CD4-positive, alpha-beta T cell treated with Interleukin-21 for 1 hour (primary cell): ENCODE measurements around the gene NLRP5.
A peak's percentile ranks its signal among the peaks of the same experiment; 100 is the strongest.
"Not testable (repeated sequence)": the region's sequence is repeated elsewhere in the genome, so short reads cannot be mapped to it uniquely, and the experiment has no call there.

Experiments used
- DNase-seq: peaks from one replicate; pipeline ENCODE4 v3.0.0-alpha.2; 2020

The NLRP5 gene

GRCh38 chr19:55986487-55986886 is at the start of gene NLRP5:
Gene NLRP5 (plus strand): TSS chr19:55986775.
- no peak for DNase-seq

- DNase-seq: no peak
Observed at GRCh38 chr19:55939206-55939605, 47.4 kb upstream of the NLRP5 start.

GRCh38 chr19:55940306-55940705 is 46.3 kb upstream of the NLRP5 start:
- DNase-seq: no peak

GRCh38 chr19:55947532-55947931 is 39.0 kb upstream of the NLRP5 start, which contains the start of gene NLRP8:
Gene NLRP8 (plus strand): TSS chr19:55947832.
- no peak for DNase-seq

- not testable (repeated sequence) for DNase-seq
Observed at GRCh38 chr19:55950566-55950965, 36.0 kb upstream of the NLRP5 start.

- DNase-seq: no peak
Observed at GRCh38 chr19:55956431-55956830, 30.1 kb upstream of the NLRP5 start.

GRCh38 chr19:55958356-55958755 is 28.2 kb upstream of the NLRP5 start:
- DNase-seq: no peak

GRCh38 chr19:55959996-55960675 is 26.4 kb upstream of the NLRP5 start:
- no peak for DNase-seq

- DNase-seq: no peak
Observed at GRCh38 chr19:55962186-55962585, 24.4 kb upstream of the NLRP5 start.

- no peak for DNase-seq
Observed at GRCh38 chr19:55973982-55974381, 12.6 kb upstream of the NLRP5 start.

GRCh38 chr19:55980415-55980814 is 6.2 kb upstream of the NLRP5 start:
- DNase-seq: no peak

- DNase-seq: no peak
Observed at GRCh38 chr19:55985254-55985653, 1.3 kb upstream of the NLRP5 start.

- DNase-seq: no peak
Observed at GRCh38 chr19:55990831-55991230, 4.3 kb downstream of the NLRP5 start.

- DNase-seq: no peak
Observed at GRCh38 chr19:55993492-55993891, 6.9 kb downstream of the NLRP5 start.

GRCh38 chr19:56014765-56015164 is 28.2 kb downstream of the NLRP5 start:
- DNase-seq: no peak

GRCh38 chr19:56015756-56016155 is 29.2 kb downstream of the NLRP5 start:
- DNase-seq: no peak

GRCh38 chr19:56019325-56019724 is 32.8 kb downstream of the NLRP5 start:
- DNase-seq: not testable (repeated sequence)

GRCh38 chr19:56020355-56020975 is 33.9 kb downstream of the NLRP5 start:
- DNase-seq: not testable (repeated sequence)

- DNase-seq: no peak
Observed at GRCh38 chr19:56026769-56027168, 40.2 kb downstream of the NLRP5 start.

- no peak for DNase-seq
Observed at GRCh38 chr19:56053596-56053995, 67.0 kb downstream of the NLRP5 start.

- DNase-seq: peak; percentile 57
Observed at GRCh38 chr19:56066152-56067023, 79.8 kb downstream of the NLRP5 start.

GRCh38 chr19:56069642-56070041 is 83.1 kb downstream of the NLRP5 start:
- no peak for DNase-seq

- no peak for DNase-seq
Observed at GRCh38 chr19:56071151-56071550, 84.6 kb downstream of the NLRP5 start.

- DNase-seq: peak; percentile 42
Observed at GRCh38 chr19:56076498-56076897, 89.9 kb downstream of the NLRP5 start.
